ENCODE results near the gene STRN. TPM values are rescaled to one million over a fixed set of nuclear protein-coding genes. Genes with fewer than 3 reads are reported as not detected.

STRN gene
- total and polyA plus RNA-seq, 9 of the 15 experiments (the other 6 are each of a cell fraction or from before 2014, with no cell fraction given): 1.3 to 31.2 (median 20.0) TPM

GRCh38 chr2:36966370-36967235 lies at the start of gene STRN (continued):
- TF ChIP-seq SAP30 (IDR thresholded peaks at IDR 0.05; ENCODE audit: borderline replicate concordance, insufficient read depth, low read depth, low read length, poor library complexity, severe bottlenecking): no peak
- no peak for TF ChIP-seq ZBTB34 (CRISPR knock-in tag; IDR thresholded peaks at IDR 0.05)
- TF ChIP-seq TRIM24 (IDR thresholded peaks at IDR 0.05): peak in 1 of 2 experiments; percentile 51; a peak in 1 of 4 replicates
- TF ChIP-seq ZNF3 (CRISPR knock-in tag; IDR thresholded peaks at IDR 0.05): no peak
- 0 out of 2 replicates have a peak, but pooled peaks have one; percentile 50 for TF ChIP-seq ZSCAN32 (CRISPR knock-in tag; IDR thresholded peaks at IDR 0.05)
- TF ChIP-seq RFX7 (CRISPR knock-in tag; IDR thresholded peaks at IDR 0.05): no peak
- TF ChIP-seq ZNF584 (CRISPR knock-in tag; IDR thresholded peaks at IDR 0.05; ENCODE audit: low read depth): no peak
- TF ChIP-seq EZH2 (IDR thresholded peaks at IDR 0.05; ENCODE audit: borderline replicate concordance, low read depth, low read length): no peak
- peak; percentile 90 for TF ChIP-seq EGR1 (conservative IDR thresholded peaks at IDR 0.05)
- peak; percentile 54 for TF ChIP-seq BCOR (IDR thresholded peaks at IDR 0.05)
- no peak for TF ChIP-seq CTCF (IDR thresholded peaks at IDR 0.05 in 2 of 3, conservative IDR thresholded peaks at IDR 0.05 in 1 of 3; ENCODE audit: insufficient read depth in 2 of 3, low read depth in 1 of 3, low read length in 3 of 3)
- peak in 2 of 3 experiments; percentile 60 to 66 for TF ChIP-seq YY1 (IDR thresholded peaks at IDR 0.05; ENCODE audit: borderline replicate concordance in 1 of 3, control insufficient read depth in 1 of 3, extremely low read depth in 1 of 3, insufficient read depth in 3 of 3, insufficient read length in 1 of 3, insufficient replicate concordance in 2 of 3, low read depth in 1 of 3, low read length in 2 of 3)
- no peak for TF ChIP-seq DACH1 (IDR thresholded peaks at IDR 0.05; ENCODE audit: partially characterized antibody)
- peak; percentile 97 for TF ChIP-seq CXXC5 (CRISPR knock-in tag; IDR thresholded peaks at IDR 0.05)
- peak in 1 of 2 experiments; percentile 57; a peak in 2 of 4 replicates for TF ChIP-seq UBTF (IDR thresholded peaks at IDR 0.05; ENCODE audit: borderline replicate concordance in 1 of 2, low read depth in 2 of 2, low read length in 2 of 2)
- TF ChIP-seq POLR2AphosphoS5 (IDR thresholded peaks at IDR 0.05; ENCODE audit: control insufficient read depth, insufficient read depth, low read depth, low read length): peak; percentile 78
- TF ChIP-seq ATF4 (CRISPR knock-in tag; IDR thresholded peaks at IDR 0.05): no peak
- TF ChIP-seq MXI1 (IDR thresholded peaks at IDR 0.05; ENCODE audit: low read depth, low read length): no peak
- no peak for TF ChIP-seq FOXA1 (IDR thresholded peaks at IDR 0.05; ENCODE audit: borderline replicate concordance)
- TF ChIP-seq RBM39 (optimal IDR thresholded peaks at IDR 0.05; ENCODE audit: low read depth, low read length): no peak

Data from K562 (cell line).